Mammary epithelial cell (primary cell): ENCODE data around the gene MAML2.

Experiments
- CTCF ChIP-seq, 2 donors: IDR thresholded peaks in 1 of 2; conservative IDR thresholded peaks in 1 of 2; 2 replicates each; pipeline ENCODE4 v1.5.1; 2011 to 2012; ENCODE audit warnings: inconsistent platforms in 2 of 2, low read length in 2 of 2, mild to moderate bottlenecking in 2 of 2, control low read depth in 1 of 2, low read depth in 1 of 2; ENCODE audit not compliant: insufficient read depth in 1 of 2; ENCODE audit errors: extremely low read depth in 1 of 2
- EZH2 ChIP-seq: IDR thresholded peaks from 2 replicates; pipeline ENCODE4 v1.6.1; 2012; ENCODE audit warnings: low read length, inconsistent platforms, borderline replicate concordance

GRCh38 chr11:96288915-96289314, 54.1 kb downstream of the MAML2 start:
- TF ChIP-seq CTCF (conservative IDR thresholded peaks at IDR 0.05 in 1 of 2, IDR thresholded peaks at IDR 0.05 in 1 of 2; ENCODE audit: extremely low read depth in 1 of 2, insufficient read depth in 1 of 2, low read depth in 1 of 2, low read length in 2 of 2) (no peak), EZH2 (no peak)
